Gastrocnemius medialis (tissue), 4 donors: Measurements from ENCODE around the gene IQGAP3.

Experiments used
- CTCF ChIP-seq, 5 experiments: fragments of 450-650 bp in 3 of 5; fragments of 200-600 bp in 2 of 5; sonication (generic) in 2 of 5; IDR thresholded peaks in 4 of 5; conservative IDR thresholded peaks in 1 of 5; 1 replicate in 4 of 5; 2 replicates in 1 of 5; pipeline ENCODE4 v1.5.1; 2016 to 2019; ENCODE audit warnings: antibody characterized with exemption in 5 of 5, mild to moderate bottlenecking in 3 of 5, moderate library complexity in 3 of 5
- POLR2A ChIP-seq, 2 donors: fragments of 450-650 bp; IDR thresholded peaks; one replicate each; pipeline ENCODE4 v1.6.1; 2017; ENCODE audit warnings: antibody characterized with exemption in 2 of 2, mild to moderate bottlenecking in 2 of 2, moderate library complexity in 2 of 2

- no peak for TF ChIP-seq CTCF (IDR thresholded peaks at IDR 0.05 in 4 of 5, conservative IDR thresholded peaks at IDR 0.05 in 1 of 5)
- TF ChIP-seq POLR2A (IDR thresholded peaks at IDR 0.05), result no peak
Measured at GRCh38 chr1:156522443-156522970, 49.9 kb downstream of the IQGAP3 start.
